T47D (cell line): Measurements from ENCODE around the gene PRRT1.
A peak's percentile ranks its signal among the peaks of the same experiment; 100 is the strongest.
"Not testable (repeated sequence)": the region's sequence is repeated elsewhere in the genome, so short reads cannot be mapped to it uniquely, and the experiment has no call there.

Source experiments
- DNase-seq, 2 experiments: peaks; one replicate each; pipeline versions ENCODE4 v3.0.0 to v3.0.0-alpha.2; 2011 to 2012; ENCODE audit warnings: low read depth in 1 of 2, low spot score in 1 of 2
- JUND ChIP-seq: IDR thresholded peaks from 2 replicates; pipeline ENCODE4 v1.6.1; 2012; ENCODE audit warnings: low read depth
- in situ Hi-C: cut with HindIII; loops from 2 replicates; pipeline ENCODE4 v1.10.0; 2016; ENCODE audit warnings: low sequenced_read_pairs, low pct_unique_long_range_greater_than_20kb

Gene PRRT1

GRCh38 chr6:32113386-32114352 is 38.1 kb downstream of the PRRT1 start:
- TF ChIP-seq JUND: no peak
- peak in 1 of 2 experiments; percentile 36 for DNase-seq
- in situ Hi-C loops: no loop called here

- TF ChIP-seq JUND: no peak
- DNase-seq: no peak
- in situ Hi-C loops: no loop called here
These were observed 39.2 kb downstream of the PRRT1 start for GRCh38 chr6:32112431-32112980.

GRCh38 chr6:32111424-32112066 is 40.2 kb downstream of the PRRT1 start:
- in situ Hi-C loops: no loop called here
- no peak for TF ChIP-seq JUND
- no peak for DNase-seq

GRCh38 chr6:32110632-32111031 is 41.1 kb downstream of the PRRT1 start:
- no peak for TF ChIP-seq JUND
- no peak for DNase-seq
- in situ Hi-C loops: no loop called here

GRCh38 chr6:32109765-32110160 is 42.0 kb downstream of the PRRT1 start:
- no peak for DNase-seq
- no peak for TF ChIP-seq JUND
- in situ Hi-C loops: no loop called here

- no peak for DNase-seq
- in situ Hi-C loops: no loop called here
These were observed 42.5 kb downstream of the PRRT1 start, which contains the start of gene TNXB for GRCh38 chr6:32109114-32109764. TNXB (minus strand) TSS chr6:32109338; CDS start chr6:32098198, 11,140 bp downstream.

GRCh38 chr6:32108727-32109113 is 43.0 kb downstream of the PRRT1 start:
- in situ Hi-C loops: no loop called here
- no peak for DNase-seq
- TF ChIP-seq JUND: no peak

More at GRCh38 chr6:32109114-32109764, 42.5 kb downstream of the PRRT1 start, which contains the start of gene TNXB:
- no peak for TF ChIP-seq JUND

GRCh38 chr6:32108094-32108627 is 43.6 kb downstream of the PRRT1 start:
- TF ChIP-seq JUND: no peak
- in situ Hi-C loops: no loop called here
- DNase-seq: no peak

- in situ Hi-C loops: no loop called here
- no peak for DNase-seq
- no peak for TF ChIP-seq JUND
These were observed 44.3 kb downstream of the PRRT1 start for GRCh38 chr6:32107406-32107805.

GRCh38 chr6:32105433-32105832 is 46.3 kb downstream of the PRRT1 start:
- in situ Hi-C loops: no loop called here
- no peak for TF ChIP-seq JUND
- DNase-seq: peak in 1 of 2 experiments; percentile 67

- in situ Hi-C loops: no loop called here
- DNase-seq: no peak
These were observed 49.5 kb downstream of the PRRT1 start for GRCh38 chr6:32102255-32102654.

GRCh38 chr6:32100251-32100650 is 51.5 kb downstream of the PRRT1 start:
- in situ Hi-C loops, DNase-seq: not testable (repeated sequence)

More at GRCh38 chr6:32102255-32102654, 49.5 kb downstream of the PRRT1 start:
- TF ChIP-seq JUND: no peak
